HepG2 (cell line): Measurements from ENCODE around the gene CPNE1. TPM values are rescaled to one million over a fixed set of nuclear protein-coding genes. Genes with fewer than 3 reads are reported as not detected.

Experiments
- CHD2 ChIP-seq: IDR thresholded peaks from 2 replicates; pipeline ENCODE4 v1.6.1; 2011; ENCODE audit warnings: low read depth, low read length, improper control_type of control experiment
- DMAP1 ChIP-seq: IDR thresholded peaks from 2 replicates; pipeline ENCODE4 v1.6.1; 2016
- ERF ChIP-seq: IDR thresholded peaks from 2 replicates; pipeline ENCODE4 v1.6.1; 2018; ENCODE audit warnings: missing biosample characterization, missing genetic modification reagents
- EZH2 ChIP-seq: conservative IDR thresholded peaks from 2 replicates; pipeline ENCODE4 v1.6.1; 2012; ENCODE audit warnings: mild to moderate bottlenecking, low read depth, low read length, moderate library complexity
- FIP1L1 ChIP-seq: fragments of 200-400 bp; formaldehyde crosslinking; IDR thresholded peaks from 2 replicates; pipeline ENCODE4 v1.6.1; 2018; ENCODE audit warnings: low read depth, mild to moderate bottlenecking, low read length, moderate library complexity, borderline replicate concordance; ENCODE audit not compliant: insufficient read depth
- FOXA3 ChIP-seq: IDR thresholded peaks from 2 replicates; pipeline ENCODE4 v1.6.1; 2016; ENCODE audit warnings: missing genetic modification reagents, missing compliant biosample characterization
- IRX3 ChIP-seq: sonication (generic); formaldehyde crosslinking; IDR thresholded peaks from 2 replicates; pipeline ENCODE4 v1.8.1; 2023; ENCODE audit warnings: mild to moderate bottlenecking, low read depth, missing genetic modification reagents, borderline replicate concordance
- KAT8 ChIP-seq: IDR thresholded peaks from 2 replicates; pipeline ENCODE4 v1.6.1; 2016; ENCODE audit warnings: missing genetic modification reagents, missing compliant biosample characterization
- KLF9 ChIP-seq: IDR thresholded peaks from 2 replicates; pipeline ENCODE4 v1.6.1; 2016; ENCODE audit warnings: low read depth
- NRL ChIP-seq: sonication (generic); formaldehyde crosslinking; IDR thresholded peaks from 2 replicates; pipeline ENCODE4 v1.5.0; 2020; ENCODE audit warnings: missing genetic modification reagents, mild to moderate bottlenecking, moderate library complexity, borderline replicate concordance
- PHB2 ChIP-seq: fragments of 450-650 bp; IDR thresholded peaks from 2 replicates; pipeline ENCODE4 v1.6.1; 2018; ENCODE audit not compliant: partially characterized antibody
- POLR2AphosphoS5 ChIP-seq: IDR thresholded peaks from 2 replicates; pipeline ENCODE4 v1.6.1; 2012; ENCODE audit warnings: low read depth, low read length
- PREB ChIP-seq: sonication (generic); formaldehyde crosslinking; IDR thresholded peaks from 2 replicates; pipeline ENCODE4 v1.4.0; 2020; ENCODE audit warnings: missing genetic modification reagents
- SMAD1 ChIP-seq: sonication (generic); formaldehyde crosslinking; IDR thresholded peaks from 2 replicates; pipeline ENCODE4 v1.4.0; 2020; ENCODE audit warnings: missing genetic modification reagents, low read depth, mild to moderate bottlenecking, borderline replicate concordance
- ZNF552 ChIP-seq: sonication (generic); formaldehyde crosslinking; IDR thresholded peaks from 2 replicates; pipeline ENCODE4 v1.9.0; 2022; ENCODE audit warnings: missing genetic modification reagents, mild to moderate bottlenecking, borderline replicate concordance
- ZNF839 ChIP-seq: sonication (generic); formaldehyde crosslinking; IDR thresholded peaks from 2 replicates; pipeline ENCODE4 v1.4.0; 2020; ENCODE audit warnings: missing genetic modification reagents, mild to moderate bottlenecking, borderline replicate concordance
- ZSCAN20 ChIP-seq: sonication (generic); formaldehyde crosslinking; IDR thresholded peaks from 2 replicates; pipeline ENCODE4 v1.4.0; 2020; ENCODE audit warnings: missing genetic modification reagents, mild to moderate bottlenecking, borderline replicate concordance
- polyA plus RNA-seq, 8 experiments: library from polyadenylated mRNA; depleted of rRNA in 3 of 8; stranded (reverse) in 7 of 8; unstranded in 1 of 8; fragments of >200 nt; fragmentation: Illumina TruSeq in 4 of 8; extraction: Trizol in 4 of 8; gene quantifications; 2 replicates each; pipeline versions ENCODE4 v1.2.1 to v1.2.3, GENCODE V29; 2011 to 2016; ENCODE audit warnings: low read depth in 4 of 8, missing spikeins in 1 of 8, mixed read lengths in 1 of 8; ENCODE audit not compliant: insufficient read depth in 1 of 8
- total RNA-seq, 5 experiments: library from RNA; depleted of rRNA; stranded (reverse); fragments of >200 nt; fragmentation: Illumina TruSeq; extraction: Trizol; gene quantifications; 2 replicates each; pipeline ENCODE4 v1.2.3, GENCODE V29; 2016; ENCODE audit warnings: low read depth in 1 of 5
- TF ChIP-seq, protein P1 (sequence below): sonication (generic); formaldehyde crosslinking; IDR thresholded peaks from 2 replicates; pipeline ENCODE4 v1.5.1; 2020; ENCODE audit warnings: mild to moderate bottlenecking, moderate library complexity, missing genetic modification reagents
- TF ChIP-seq, protein P2 (sequence below): IDR thresholded peaks from 2 replicates; pipeline ENCODE4 v1.6.1; 2016
- TF ChIP-seq, protein P3 (sequence below): sonication (generic); formaldehyde crosslinking; IDR thresholded peaks from 2 replicates; pipeline ENCODE4 v1.5.0; 2020; ENCODE audit warnings: mild to moderate bottlenecking, missing genetic modification reagents, moderate library complexity
- TF ChIP-seq, protein P4 (sequence below): sonication (generic); formaldehyde crosslinking; IDR thresholded peaks from 2 replicates; pipeline ENCODE4 v1.8.0; 2022; ENCODE audit warnings: missing genetic modification reagents, mild to moderate bottlenecking, moderate library complexity, borderline replicate concordance

Gene CPNE1
- total and polyA plus RNA-seq, 2 of the 13 experiments (the other 11 are each of a cell fraction or from before 2014, with no cell fraction given): 408 to 431 TPM

GRCh38 chr20:35617397-35618262, 47.1 kb downstream of the CPNE1 start (continued):
- TF ChIP-seq, protein P1, sequence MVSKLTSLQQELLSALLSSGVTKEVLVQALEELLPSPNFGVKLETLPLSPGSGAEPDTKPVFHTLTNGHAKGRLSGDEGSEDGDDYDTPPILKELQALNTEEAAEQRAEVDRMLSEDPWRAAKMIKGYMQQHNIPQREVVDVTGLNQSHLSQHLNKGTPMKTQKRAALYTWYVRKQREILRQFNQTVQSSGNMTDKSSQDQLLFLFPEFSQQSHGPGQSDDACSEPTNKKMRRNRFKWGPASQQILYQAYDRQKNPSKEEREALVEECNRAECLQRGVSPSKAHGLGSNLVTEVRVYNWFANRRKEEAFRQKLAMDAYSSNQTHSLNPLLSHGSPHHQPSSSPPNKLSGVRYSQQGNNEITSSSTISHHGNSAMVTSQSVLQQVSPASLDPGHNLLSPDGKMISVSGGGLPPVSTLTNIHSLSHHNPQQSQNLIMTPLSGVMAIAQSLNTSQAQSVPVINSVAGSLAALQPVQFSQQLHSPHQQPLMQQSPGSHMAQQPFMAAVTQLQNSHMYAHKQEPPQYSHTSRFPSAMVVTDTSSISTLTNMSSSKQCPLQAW (CRISPR knock-in tag): peak; percentile 73
- TF ChIP-seq EZH2 (no peak), FIP1L1 (0 out of 2 replicates have a peak, but pooled peaks have one; percentile 46), SMAD1 (peak; percentile 88), ERF (peak; percentile 82), PREB (CRISPR knock-in tag) (no peak), FOXA3 (CRISPR knock-in tag) (peak; percentile 51; the same call in 1 of the 2 replicates), KLF9 (CRISPR knock-in tag) (no peak; the same call in 1 of the 2 replicates), NRL (CRISPR knock-in tag) (peak; percentile 8), PHB2 (no peak), CHD2 (no peak), ZNF839 (no peak), POLR2AphosphoS5 (peak; percentile 81), ZNF552 (peak; percentile 34; the same call in 1 of the 2 replicates), IRX3 (CRISPR knock-in tag) (0 out of 2 replicates have a peak, but pooled peaks have one; percentile 33), DMAP1 (peak; percentile 72; the same call in 1 of the 2 replicates), KAT8 (CRISPR knock-in tag) (0 out of 2 replicates have a peak, but pooled peaks have one; percentile 42), ZSCAN20 (CRISPR knock-in tag) (peak; percentile 74)
- TF ChIP-seq, protein P2, sequence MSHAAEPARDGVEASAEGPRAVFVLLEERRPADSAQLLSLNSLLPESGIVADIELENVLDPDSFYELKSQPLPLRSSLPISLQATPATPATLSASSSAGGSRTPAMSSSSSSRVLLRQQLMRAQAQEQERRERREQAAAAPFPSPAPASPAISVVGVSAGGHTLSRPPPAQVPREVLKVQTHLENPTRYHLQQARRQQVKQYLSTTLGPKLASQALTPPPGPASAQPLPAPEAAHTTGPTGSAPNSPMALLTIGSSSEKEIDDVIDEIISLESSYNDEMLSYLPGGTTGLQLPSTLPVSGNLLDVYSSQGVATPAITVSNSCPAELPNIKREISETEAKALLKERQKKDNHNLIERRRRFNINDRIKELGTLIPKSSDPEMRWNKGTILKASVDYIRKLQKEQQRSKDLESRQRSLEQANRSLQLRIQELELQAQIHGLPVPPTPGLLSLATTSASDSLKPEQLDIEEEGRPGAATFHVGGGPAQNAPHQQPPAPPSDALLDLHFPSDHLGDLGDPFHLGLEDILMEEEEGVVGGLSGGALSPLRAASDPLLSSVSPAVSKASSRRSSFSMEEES (CRISPR knock-in tag): peak; percentile 64
- TF ChIP-seq, protein P3, sequence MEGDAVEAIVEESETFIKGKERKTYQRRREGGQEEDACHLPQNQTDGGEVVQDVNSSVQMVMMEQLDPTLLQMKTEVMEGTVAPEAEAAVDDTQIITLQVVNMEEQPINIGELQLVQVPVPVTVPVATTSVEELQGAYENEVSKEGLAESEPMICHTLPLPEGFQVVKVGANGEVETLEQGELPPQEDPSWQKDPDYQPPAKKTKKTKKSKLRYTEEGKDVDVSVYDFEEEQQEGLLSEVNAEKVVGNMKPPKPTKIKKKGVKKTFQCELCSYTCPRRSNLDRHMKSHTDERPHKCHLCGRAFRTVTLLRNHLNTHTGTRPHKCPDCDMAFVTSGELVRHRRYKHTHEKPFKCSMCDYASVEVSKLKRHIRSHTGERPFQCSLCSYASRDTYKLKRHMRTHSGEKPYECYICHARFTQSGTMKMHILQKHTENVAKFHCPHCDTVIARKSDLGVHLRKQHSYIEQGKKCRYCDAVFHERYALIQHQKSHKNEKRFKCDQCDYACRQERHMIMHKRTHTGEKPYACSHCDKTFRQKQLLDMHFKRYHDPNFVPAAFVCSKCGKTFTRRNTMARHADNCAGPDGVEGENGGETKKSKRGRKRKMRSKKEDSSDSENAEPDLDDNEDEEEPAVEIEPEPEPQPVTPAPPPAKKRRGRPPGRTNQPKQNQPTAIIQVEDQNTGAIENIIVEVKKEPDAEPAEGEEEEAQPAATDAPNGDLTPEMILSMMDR (CRISPR knock-in tag): peak; percentile 83
- TF ChIP-seq, protein P4, sequence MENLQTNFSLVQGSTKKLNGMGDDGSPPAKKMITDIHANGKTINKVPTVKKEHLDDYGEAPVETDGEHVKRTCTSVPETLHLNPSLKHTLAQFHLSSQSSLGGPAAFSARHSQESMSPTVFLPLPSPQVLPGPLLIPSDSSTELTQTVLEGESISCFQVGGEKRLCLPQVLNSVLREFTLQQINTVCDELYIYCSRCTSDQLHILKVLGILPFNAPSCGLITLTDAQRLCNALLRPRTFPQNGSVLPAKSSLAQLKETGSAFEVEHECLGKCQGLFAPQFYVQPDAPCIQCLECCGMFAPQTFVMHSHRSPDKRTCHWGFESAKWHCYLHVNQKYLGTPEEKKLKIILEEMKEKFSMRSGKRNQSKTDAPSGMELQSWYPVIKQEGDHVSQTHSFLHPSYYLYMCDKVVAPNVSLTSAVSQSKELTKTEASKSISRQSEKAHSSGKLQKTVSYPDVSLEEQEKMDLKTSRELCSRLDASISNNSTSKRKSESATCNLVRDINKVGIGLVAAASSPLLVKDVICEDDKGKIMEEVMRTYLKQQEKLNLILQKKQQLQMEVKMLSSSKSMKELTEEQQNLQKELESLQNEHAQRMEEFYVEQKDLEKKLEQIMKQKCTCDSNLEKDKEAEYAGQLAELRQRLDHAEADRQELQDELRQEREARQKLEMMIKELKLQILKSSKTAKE: peak; percentile 70; the same call in 1 of the 2 replicates
